Measurements from ENCODE around the gene XRCC6.

- TF ChIP-seq POLR2A (IDR thresholded peaks at IDR 0.05) = no peak
- TF ChIP-seq CTCF (IDR thresholded peaks at IDR 0.05) = no peak
- TF ChIP-seq EP300 (IDR thresholded peaks at IDR 0.05) = no peak
Observed at GRCh38 chr22:41625577-41625976, 4.5 kb downstream of the XRCC6 start.
